Duodenal mucosa (tissue), 2 donors: ENCODE data around the gene CDAN1.

Experiments used
- H3K27ac ChIP-seq: one replicate; pipeline ENCODE4 v1.7.0; 2013; ENCODE audit warnings: low read depth, low read length
- H3K27me3 ChIP-seq, 2 donors: one replicate each; pipeline ENCODE4 v1.7.0; 2013; ENCODE audit warnings: low read length in 2 of 2, control low read depth in 1 of 2; ENCODE audit not compliant: insufficient read depth in 2 of 2, control insufficient read depth in 1 of 2
- H3K36me3 ChIP-seq, 2 donors: one replicate each; pipeline ENCODE4 v1.7.0; 2013; ENCODE audit warnings: low read length in 2 of 2, control low read depth in 1 of 2; ENCODE audit not compliant: insufficient read depth in 2 of 2, control insufficient read depth in 1 of 2
- H3K4me1 ChIP-seq, 2 donors: one replicate each; pipeline ENCODE4 v1.7.0; 2013; ENCODE audit warnings: low read length in 2 of 2, control low read depth in 1 of 2; ENCODE audit not compliant: insufficient read depth in 2 of 2, control insufficient read depth in 1 of 2
- H3K4me3 ChIP-seq, 2 donors: one replicate each; pipeline ENCODE4 v1.7.0; 2013; ENCODE audit warnings: low read length in 2 of 2, low read depth in 1 of 2
- H3K9ac ChIP-seq, 2 donors: one replicate each; pipeline ENCODE4 v1.7.0; 2013; ENCODE audit warnings: low read length in 2 of 2, low read depth in 1 of 2
- H3K9me3 ChIP-seq, 2 donors: one replicate each; pipeline ENCODE4 v1.7.0; 2013; ENCODE audit warnings: low read length in 2 of 2, control low read depth in 1 of 2; ENCODE audit not compliant: control insufficient read depth in 1 of 2

CDAN1 gene

GRCh38 chr15:42694398-42694797 lies 42.5 kb downstream of the CDAN1 start:
- no peaks in the 10 kb centered on the region for H3K4me1 ChIP-seq
- no peak overlapping the region for H3K4me3 ChIP-seq
- H3K27me3 ChIP-seq = no peaks in the 10 kb centered on the region
- no peak overlapping the region for H3K27ac ChIP-seq
- H3K9me3 ChIP-seq = no peaks in the 10 kb centered on the region
- no peak overlapping the region for H3K9ac ChIP-seq
- H3K36me3 ChIP-seq = peaks cover 5% of the 10 kb centered on the region in 2 donors

GRCh38 chr15:42693942-42694341 lies 43.0 kb downstream of the CDAN1 start:
- Histone ChIP-seq H3K9me3 (no peaks in the 10 kb centered on the region), H3K27ac (no peak overlapping the region), H3K4me3 (no peak overlapping the region), H3K9ac (no peak overlapping the region), H3K4me1 (no peaks in the 10 kb centered on the region), H3K36me3 (peaks cover 5 to 10% of the 10 kb centered on the region in 2 donors), H3K27me3 (no peaks in the 10 kb centered on the region)

GRCh38 chr15:42693496-42693895 lies 43.4 kb downstream of the CDAN1 start:
- Histone ChIP-seq H3K27ac (no peak overlapping the region), H3K9me3 (no peaks in the 10 kb centered on the region)

GRCh38 chr15:42692997-42693396 lies 43.9 kb downstream of the CDAN1 start:
- no peaks in the 10 kb centered on the region for H3K9me3 ChIP-seq
- no peak overlapping the region for H3K27ac ChIP-seq
- H3K9ac ChIP-seq = no peak overlapping the region
- H3K4me3 ChIP-seq = no peak overlapping the region
- H3K27me3 ChIP-seq = no peaks in the 10 kb centered on the region
- H3K4me1 ChIP-seq = no peaks in the 10 kb centered on the region
- H3K36me3 ChIP-seq = peaks cover 5 to 12% of the 10 kb centered on the region in 2 donors

More at GRCh38 chr15:42693496-42693895, 43.4 kb downstream of the CDAN1 start:
- H3K27me3 ChIP-seq = no peaks in the 10 kb centered on the region
- no peaks in the 10 kb centered on the region for H3K4me1 ChIP-seq
- no peak overlapping the region for H3K4me3 ChIP-seq
- peaks cover 5 to 12% of the 10 kb centered on the region in 2 donors for H3K36me3 ChIP-seq
- H3K9ac ChIP-seq = no peak overlapping the region

GRCh38 chr15:42692536-42692935 lies 44.4 kb downstream of the CDAN1 start:
- Histone ChIP-seq H3K4me3 (no peak overlapping the region), H3K9me3 (no peaks in the 10 kb centered on the region), H3K27me3 (no peaks in the 10 kb centered on the region), H3K4me1 (no peaks in the 10 kb centered on the region), H3K27ac (no peak overlapping the region), H3K9ac (no peak overlapping the region), H3K36me3 (peaks cover 5 to 12% of the 10 kb centered on the region in 2 donors)

GRCh38 chr15:42691770-42692169 lies 45.2 kb downstream of the CDAN1 start:
- H3K4me3 ChIP-seq = no peak overlapping the region

GRCh38 chr15:42691308-42691707 lies 45.6 kb downstream of the CDAN1 start:
- no peak overlapping the region for H3K4me3 ChIP-seq
- no peaks in the 10 kb centered on the region for H3K4me1 ChIP-seq
- no peak overlapping the region for H3K9ac ChIP-seq
- H3K27ac ChIP-seq = no peak overlapping the region
- no peaks in the 10 kb centered on the region for H3K9me3 ChIP-seq
- no peaks in the 10 kb centered on the region for H3K27me3 ChIP-seq
- peaks cover 5 to 12% of the 10 kb centered on the region in 2 donors for H3K36me3 ChIP-seq

More at GRCh38 chr15:42691770-42692169, 45.2 kb downstream of the CDAN1 start:
- H3K4me1 ChIP-seq = no peaks in the 10 kb centered on the region
- H3K9me3 ChIP-seq = no peaks in the 10 kb centered on the region
- H3K27me3 ChIP-seq = no peaks in the 10 kb centered on the region
- peaks cover 5 to 12% of the 10 kb centered on the region in 2 donors for H3K36me3 ChIP-seq
- no peak overlapping the region for H3K27ac ChIP-seq
- no peak overlapping the region for H3K9ac ChIP-seq

GRCh38 chr15:42688301-42688700 lies 48.6 kb downstream of the CDAN1 start:
- H3K4me3 ChIP-seq = no peak overlapping the region
- no peaks in the 10 kb centered on the region for H3K4me1 ChIP-seq
- peaks cover 5 to 24% of the 10 kb centered on the region in 2 donors for H3K36me3 ChIP-seq
- no peak overlapping the region for H3K27ac ChIP-seq
- no peak overlapping the region for H3K9ac ChIP-seq
- H3K9me3 ChIP-seq = no peaks in the 10 kb centered on the region
- H3K27me3 ChIP-seq = no peaks in the 10 kb centered on the region

- H3K27ac ChIP-seq = no peak overlapping the region
- no peak overlapping the region for H3K4me3 ChIP-seq
- no peaks in the 10 kb centered on the region for H3K27me3 ChIP-seq
- no peak overlapping the region for H3K9ac ChIP-seq
- H3K36me3 ChIP-seq = peaks cover 5 to 26% of the 10 kb centered on the region in 2 donors
- H3K9me3 ChIP-seq = no peaks in the 10 kb centered on the region
- H3K4me1 ChIP-seq = no peaks in the 10 kb centered on the region
These were observed 49.2 kb downstream of the CDAN1 start for GRCh38 chr15:42687740-42688139.

- no peaks in the 10 kb centered on the region for H3K4me1 ChIP-seq
- H3K36me3 ChIP-seq = peaks cover 0 to 30% of the 10 kb centered on the region in 2 donors
- H3K4me3 ChIP-seq = no peak overlapping the region
- H3K27me3 ChIP-seq = no peaks in the 10 kb centered on the region
- H3K27ac ChIP-seq = no peak overlapping the region
- H3K9ac ChIP-seq = no peak overlapping the region
- H3K9me3 ChIP-seq = no peaks in the 10 kb centered on the region
These were observed 50.6 kb downstream of the CDAN1 start for GRCh38 chr15:42686281-42686680.

GRCh38 chr15:42681119-42681518 lies 55.8 kb downstream of the CDAN1 start:
- H3K4me1 ChIP-seq = no peaks in the 10 kb centered on the region
- no peaks in the 10 kb centered on the region for H3K9me3 ChIP-seq
- H3K36me3 ChIP-seq = peaks cover 0 to 37% of the 10 kb centered on the region in 2 donors
- no peak overlapping the region for H3K4me3 ChIP-seq
- no peak overlapping the region for H3K9ac ChIP-seq
- H3K27ac ChIP-seq = no peak overlapping the region
- H3K27me3 ChIP-seq = no peaks in the 10 kb centered on the region
